HG03575 (cell line): ENCODE measurements around the gene ARMC7.
"Not testable (repeated sequence)": the region's sequence is repeated elsewhere in the genome, so short reads cannot be mapped to it uniquely, and the experiment has no call there.

Experiments
- ATAC-seq: cut with Tn5 transposase; IDR thresholded peaks from one replicate; pipeline ENCODE4 v1.9.1; 2021; ENCODE audit not compliant: unreplicated experiment, insufficient number of reproducible peaks, low FRiP score; ENCODE audit errors: extremely low read depth

The ARMC7 gene

DNA sequence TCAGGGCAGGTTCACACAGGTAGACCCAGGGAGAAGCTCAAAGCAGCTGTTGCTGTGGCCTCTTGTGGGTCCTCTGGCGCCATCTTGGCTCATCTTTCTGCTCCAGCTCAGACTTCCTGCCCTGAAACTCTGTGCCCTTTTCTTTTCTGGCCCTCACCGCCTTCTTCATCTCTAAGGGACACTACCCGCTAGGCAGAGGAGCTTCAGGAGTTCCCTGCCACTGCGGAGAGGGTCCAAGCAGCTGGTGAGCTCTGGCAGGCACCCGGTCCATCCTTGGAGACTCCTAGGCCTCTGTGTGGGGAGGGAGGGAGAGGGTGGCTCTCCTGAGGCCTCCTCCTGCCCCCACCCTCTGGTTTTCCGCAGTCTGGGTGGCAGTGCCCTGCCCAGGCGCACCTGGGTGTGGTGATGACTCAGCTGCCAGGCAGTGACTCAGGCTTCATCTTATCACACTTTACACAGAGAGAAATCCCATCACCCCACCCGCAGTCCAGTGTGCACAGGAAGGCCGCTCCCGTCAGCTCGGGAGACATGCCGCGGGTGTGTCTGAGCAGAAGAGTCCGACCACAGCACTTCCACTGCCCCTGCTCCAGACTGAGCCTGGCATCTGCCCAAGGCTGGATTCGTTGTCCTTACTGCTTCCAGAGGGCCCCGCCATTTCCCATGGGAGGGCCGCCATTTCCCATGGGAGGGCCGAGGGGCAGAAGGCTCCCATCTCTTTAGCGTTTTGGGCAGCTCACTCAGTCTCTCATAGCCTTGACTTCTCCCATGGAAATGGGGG, 14.5 kb downstream of the ARMC7 start:
- ATAC-seq, result no peak

DNA sequence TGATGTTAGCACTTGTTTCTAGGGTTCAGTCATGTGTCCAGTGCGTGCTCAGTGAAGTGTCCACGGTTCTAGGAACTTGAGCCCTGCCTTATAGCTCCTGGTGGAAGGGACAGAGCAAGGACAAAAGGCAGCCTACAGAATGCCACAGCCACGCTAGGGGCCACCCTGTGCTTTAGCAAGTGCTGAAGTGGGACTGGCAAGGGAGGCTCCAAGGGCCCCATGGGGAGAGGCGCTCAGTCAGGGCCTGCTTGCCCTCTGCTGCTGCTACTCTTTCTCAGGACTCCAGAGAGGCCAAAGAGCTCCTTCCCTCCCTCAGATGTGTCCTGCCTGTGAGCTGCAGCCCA, 15.0 kb downstream of the ARMC7 start:
- ATAC-seq, result no peak

DNA sequence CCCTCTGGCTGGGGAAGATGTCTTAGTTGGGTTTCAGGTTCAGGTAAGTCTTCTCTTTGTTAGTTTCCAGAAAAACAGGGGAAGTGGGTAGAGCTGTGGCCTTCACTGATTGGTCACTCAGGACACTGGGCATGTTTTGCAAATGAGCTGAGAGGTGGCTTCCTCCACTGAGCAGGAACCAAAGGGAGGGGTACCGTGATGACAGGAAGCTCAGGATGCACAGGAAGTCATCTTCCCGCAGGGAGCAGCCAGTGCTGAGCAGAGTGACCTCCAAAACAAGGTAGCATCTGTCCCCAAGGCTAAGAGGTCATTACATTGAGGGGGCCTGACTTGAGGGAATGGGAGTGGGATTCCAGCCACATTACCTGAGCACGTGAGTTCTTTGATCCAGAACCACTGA, 16.2 kb downstream of the ARMC7 start:
- no peak for ATAC-seq

DNA sequence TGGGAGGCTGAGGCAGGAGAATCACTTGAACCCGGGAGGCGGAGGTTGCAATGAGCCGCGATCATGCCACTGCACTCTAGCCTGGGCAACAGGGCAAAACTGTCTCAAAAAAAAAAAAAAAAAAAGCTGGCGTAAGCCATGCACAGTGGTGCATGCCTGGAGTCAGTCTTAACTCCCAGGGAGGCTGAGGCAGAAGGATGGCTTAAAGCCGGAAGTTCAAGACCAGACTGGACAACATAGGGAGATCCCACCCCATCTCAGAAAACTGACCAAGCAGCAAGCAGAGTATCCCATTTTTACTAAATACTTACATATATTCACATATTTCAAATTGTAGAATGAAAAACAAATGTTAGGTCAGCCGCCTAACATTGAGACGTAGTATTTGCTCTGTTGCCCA, 17.2 kb downstream of the ARMC7 start:
- no peak for ATAC-seq

DNA sequence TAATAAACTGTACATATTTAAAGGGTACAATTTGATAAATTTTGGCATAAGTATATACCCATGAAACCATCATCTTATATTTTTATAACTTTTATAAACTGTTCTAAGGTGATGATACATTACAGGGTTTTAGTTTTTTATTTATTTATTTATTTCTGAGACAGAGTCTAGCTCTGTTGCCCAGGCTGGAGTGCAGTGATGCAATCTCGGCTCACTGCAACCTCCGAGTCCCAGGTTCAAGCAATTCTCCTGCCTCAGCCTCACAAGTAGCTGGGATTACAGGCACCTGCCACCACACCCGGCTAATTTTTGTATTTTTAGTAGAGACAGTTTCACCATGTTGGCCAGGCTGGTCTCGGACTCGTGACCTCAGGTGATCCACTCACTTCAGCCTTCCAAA, 18.2 kb downstream of the ARMC7 start:
- ATAC-seq, result not testable (repeated sequence)

DNA sequence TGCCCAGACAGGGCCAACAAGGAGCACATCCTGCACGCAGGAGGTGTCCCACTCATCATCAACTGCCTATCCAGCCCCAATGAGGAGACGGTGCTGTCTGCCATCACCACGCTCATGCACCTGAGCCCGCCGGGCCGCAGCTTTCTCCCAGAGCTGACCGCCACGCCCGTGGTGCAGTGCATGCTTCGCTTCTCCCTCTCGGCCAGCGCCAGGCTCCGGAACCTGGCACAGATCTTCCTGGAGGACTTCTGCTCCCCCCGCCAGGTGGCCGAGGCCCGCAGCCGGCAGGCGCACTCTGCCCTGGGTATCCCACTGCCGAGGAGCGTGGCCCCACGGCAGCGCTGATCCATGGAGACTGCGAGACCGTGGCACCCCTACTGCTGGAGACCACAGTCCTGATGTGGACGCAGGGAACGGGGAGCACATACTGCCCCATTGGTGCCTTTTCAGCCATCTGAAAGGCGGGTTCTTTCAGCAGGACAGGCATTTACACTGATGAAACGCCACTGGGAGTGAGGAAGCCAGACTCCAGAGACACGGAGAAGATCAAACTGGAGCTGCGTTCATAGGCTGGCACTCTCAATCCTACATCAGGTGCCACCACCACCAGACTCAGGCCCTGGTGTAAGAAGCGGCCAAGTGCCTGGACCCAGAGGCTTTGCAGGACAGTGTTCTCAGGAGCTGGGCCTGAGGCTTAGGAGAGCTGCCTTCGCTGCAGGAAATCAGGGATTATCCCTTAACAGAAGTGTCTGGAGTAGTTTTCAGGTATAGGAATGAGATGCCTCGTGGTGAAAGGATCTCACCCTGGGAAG, 19.1 kb downstream of the ARMC7 start:
- no peak for ATAC-seq

DNA sequence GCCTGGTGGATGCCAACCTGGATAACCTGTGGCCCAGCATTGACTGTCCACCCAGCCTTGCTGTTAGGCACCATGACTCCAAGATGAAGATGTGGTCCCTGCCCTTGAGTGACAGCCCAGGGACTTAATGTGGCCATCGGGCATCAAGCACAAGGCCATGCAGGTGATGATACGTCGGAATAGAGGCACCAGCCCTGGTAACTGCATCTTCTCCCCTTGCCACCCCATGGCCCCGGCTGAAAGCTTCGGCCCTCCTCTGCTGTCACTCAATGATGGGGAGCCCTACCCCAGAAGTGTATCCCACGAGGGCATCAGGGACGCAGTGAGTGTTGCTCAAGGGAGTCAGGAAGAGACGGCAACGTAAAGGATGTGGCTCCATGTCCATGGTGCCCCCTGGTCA, 19.8 kb downstream of the ARMC7 start:
- ATAC-seq, result no peak

DNA sequence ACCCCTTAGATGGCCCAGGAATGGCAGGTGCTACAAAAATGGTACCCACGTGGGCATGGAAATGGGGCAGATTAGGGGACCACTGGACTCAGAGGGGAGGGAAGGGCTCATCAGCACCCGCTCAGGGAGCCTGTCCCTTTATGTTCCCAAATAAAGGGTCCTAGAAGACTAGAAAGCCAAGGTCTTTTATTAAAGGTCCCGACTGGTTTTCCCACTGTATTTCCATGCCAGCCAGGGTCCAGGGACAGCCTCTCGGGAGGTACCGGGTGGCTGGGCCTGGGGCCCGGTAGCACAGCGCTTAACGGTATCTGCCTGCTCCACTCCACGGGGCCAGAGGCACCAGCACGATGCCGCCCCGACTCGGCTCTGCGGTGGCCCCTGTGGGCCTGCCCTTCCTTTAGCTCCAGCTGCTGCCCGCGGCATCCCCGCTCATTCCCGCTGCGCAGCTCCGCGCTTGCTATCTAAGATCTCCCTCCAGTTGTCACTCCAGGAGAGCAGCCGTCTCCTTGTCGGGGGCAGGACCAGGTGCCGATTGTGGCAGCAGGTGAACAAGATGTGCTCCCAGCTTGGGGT, 20.4 kb downstream of the ARMC7 start:
- ATAC-seq, result no peak

DNA sequence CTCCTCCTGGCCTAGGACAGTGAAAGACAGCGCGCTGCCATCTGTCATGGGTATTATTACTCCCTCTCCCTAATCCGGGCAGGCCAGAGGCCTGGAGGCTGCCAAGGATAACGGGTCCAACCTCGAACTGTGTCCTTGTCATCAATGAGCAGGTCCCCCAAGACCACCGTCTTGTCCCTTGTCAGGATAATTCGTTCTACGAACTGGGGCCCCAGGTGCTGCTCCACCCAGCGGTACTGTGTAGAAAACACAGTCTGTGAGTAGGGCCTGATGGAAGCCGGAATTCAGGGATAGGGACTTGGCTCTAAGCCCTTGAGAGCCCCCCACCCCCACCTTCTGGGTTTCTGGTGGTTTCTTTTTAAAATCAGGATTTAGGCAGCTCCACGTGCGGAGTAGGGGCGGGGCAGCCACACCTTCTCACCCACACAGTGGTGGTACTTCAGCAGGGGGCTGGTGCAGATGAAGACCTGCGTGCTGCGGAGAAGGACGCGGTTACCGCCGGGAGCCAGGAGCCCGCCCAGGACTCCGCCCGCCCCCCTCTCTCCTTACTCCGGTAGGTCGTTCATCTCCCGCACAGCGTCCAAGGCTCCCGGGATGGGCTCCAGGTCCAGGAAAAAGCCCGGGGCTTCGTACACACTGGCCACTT, 21.0 kb downstream of the ARMC7 start:
- ATAC-seq, result no peak

DNA sequence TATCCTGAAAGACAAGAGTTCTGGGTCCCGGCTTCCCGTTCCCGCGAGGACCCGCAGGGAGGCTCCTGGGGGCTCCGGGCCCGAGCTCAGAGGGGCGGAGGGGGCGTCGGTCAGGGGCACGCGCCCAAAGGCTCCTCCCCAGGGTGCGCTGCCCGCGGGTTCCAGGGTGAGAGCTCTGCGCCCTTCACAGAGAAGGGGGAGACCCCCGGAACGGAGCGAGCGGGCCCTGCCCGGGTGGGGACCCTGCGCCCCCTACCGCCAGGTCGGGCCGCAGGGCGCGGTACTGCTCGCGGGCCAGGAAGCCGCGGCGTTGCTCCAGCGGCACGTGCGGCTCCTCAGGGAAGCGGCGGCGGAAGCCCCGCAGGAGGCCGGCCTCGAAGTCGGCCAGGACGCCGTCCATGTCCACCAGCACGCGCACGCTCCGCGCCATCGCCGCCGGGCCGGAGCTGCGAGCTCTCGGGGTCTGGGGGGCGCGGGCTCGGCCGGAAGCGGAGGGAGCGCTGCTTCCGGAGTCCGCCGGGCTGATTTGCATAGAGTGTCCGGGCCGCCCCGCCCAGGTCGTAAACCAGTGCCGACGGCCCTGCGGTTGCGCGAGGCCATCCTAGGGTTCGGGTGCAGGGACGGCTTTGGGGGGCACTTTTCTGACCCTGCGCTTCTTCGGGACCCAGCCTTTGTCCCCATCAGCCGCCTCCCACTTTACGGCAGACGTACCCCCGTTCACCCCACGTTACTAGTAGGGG, 21.7 kb downstream of the ARMC7 start, which contains the start of gene NT5C:
TSS of gene NT5C (minus strand) at position 465 of the 740 bp plus-strand sequence. CDS start at position 430, 35 bp downstream.
- no peak for ATAC-seq

DNA sequence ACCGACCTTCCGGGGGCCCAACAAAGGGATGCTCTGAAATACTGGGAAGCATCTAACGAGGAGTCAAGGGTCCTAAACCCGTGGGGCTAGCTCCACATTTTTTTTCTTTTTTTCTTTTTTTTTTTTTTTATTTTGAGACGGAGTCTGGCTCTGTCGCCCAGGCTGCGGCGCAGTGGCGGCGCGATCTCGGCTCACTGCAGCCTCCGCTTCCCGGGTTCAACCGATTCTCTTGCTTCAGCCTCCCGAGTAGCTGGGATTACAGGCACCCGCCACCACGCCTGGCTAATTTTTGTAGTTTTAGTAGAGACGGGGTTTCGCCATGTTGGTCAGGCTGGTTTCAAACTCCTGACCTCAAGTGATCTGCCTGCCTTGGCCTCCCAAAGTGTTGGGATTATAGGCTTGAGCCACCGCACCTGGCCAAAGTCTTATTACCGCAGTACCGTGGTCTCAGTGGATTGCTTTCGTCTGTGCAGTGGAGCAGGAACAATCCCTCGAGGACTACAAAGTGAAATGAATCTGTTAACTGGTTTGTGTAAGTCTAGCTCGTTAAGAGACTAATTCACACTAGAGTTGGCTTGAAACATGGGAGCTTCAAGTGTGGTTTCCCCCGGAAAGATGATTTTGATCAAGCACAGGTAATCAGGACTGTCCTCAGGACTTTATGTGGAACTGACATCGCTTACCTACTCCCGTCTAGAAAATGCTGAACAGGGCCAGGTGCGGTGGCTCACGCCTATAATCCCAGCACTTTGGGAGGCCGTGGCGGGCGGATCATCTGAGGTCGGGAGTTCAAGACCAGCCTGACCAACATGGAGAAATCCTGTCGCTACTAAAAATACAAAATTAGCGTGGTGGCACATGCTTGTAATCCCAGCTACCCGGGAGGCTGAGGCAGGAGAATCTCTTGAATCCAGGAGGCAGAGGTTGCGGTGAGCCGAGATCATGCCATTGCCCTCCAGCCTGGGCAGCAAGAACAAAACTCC, 22.5 kb downstream of the ARMC7 start:
- ATAC-seq, result not testable (repeated sequence)

DNA sequence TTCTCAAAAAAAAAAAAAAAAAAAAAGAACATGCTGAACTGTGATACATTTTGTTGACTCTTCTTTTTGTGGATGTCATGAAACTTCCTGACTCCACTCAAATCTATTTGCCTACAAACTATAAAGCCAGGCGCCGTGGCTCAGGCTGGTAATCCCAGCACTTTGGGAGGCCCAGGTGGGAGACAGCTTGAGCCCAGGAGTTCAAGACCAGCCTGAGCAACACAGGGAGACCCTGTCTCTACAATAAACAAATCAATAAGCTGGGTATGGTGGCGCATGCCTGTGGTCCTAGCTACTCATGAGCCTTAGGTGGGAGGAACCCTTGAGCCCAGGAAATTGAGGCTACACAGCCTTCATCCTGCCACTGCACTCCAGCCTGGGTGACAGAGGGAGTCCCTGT, 23.2 kb downstream of the ARMC7 start:
- no peak for ATAC-seq

DNA sequence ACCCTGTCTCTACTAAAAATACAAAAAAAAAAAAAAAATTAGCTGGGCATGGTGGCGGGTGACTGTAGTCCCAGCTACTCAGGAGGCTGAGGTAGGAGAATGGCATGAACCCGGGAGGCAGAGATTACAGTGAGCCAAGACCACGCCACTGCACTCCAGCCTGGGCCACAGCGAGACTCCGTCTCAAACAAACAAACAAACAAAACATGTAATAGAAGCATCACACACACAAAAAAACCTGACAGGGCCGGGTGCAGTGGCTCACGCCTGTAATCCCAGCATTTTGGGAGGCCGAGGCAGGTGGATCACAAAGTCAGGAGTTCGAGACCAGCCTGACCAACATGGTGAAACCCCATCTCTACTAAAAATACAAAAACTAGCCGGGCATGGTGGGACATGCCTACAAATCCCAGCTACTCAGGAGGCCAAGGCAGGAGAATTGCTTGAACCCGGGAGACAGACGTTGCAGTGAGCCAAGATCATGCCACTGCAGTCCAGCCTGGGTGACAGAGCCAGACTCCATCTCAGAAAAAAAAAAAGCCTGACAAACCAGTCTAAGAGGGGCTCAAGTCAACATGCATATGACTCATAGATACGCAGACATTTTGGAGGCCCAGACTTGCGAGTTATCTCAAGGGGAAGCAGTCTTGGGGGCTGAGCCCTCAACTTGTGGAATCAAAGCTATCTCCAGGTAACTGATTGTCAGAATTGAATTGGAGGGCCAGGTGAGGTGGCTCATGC, 24.0 kb downstream of the ARMC7 start:
- not testable (repeated sequence) for ATAC-seq

DNA sequence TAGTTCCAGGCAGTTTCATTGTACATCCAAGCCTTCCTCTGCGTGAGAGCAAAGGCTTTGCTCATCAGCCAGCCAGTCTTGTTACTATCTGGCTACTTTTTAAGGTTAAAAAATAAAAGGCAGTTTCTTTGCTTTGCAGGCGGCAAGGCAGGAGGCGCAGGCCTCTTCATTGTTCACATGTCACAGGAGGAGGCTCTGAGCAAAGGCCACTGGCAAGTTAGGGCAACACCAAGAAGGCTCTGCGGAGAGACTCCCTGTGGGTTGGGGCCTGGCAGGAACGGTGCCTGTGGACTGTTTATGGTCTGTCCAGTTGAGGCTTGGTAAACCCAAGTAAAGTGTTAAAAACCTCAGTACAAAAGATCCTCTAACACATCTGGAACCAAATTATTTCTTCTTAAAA, 25.7 kb downstream of the ARMC7 start:
- ATAC-seq, result no peak

DNA sequence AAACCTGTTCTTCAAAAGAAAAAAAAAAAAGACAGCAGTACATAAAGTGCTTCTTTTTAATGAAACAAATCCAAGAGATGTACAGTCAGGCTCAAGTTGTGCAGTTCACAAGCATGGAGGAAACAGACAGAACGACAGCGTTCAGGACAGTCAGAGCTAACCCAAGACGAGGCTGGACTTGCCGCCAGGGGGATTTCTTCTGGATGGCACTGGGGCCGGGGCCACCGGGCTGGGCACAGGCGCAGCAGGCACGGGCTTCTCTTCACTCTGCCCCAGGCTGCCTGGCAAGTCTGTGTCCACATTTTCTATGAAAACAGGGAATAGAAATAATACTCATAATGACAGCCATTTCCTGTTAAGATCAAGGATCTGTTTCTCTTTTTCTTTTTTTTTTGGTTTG, 26.2 kb downstream of the ARMC7 start:
- no peak for ATAC-seq

DNA sequence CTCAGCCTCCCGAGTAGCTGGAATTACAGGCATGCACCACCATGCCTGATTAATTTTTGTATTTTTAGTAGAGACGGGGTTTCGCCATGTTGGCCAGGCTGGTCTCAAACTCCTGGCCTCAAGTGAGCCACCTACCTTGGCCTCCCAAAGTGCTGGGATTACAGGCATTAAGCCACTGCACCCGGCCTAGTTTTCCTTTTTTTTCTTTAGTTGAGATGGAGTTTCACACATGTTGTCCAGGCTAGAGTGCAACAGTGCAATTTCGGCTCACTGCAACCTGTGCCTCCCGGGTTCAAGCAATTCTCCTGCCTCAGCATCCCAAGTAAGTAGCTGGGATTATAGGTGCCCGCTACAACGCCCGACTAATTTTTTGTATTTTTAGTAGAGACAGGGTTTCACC, 28.0 kb downstream of the ARMC7 start:
- ATAC-seq, result not testable (repeated sequence)

DNA sequence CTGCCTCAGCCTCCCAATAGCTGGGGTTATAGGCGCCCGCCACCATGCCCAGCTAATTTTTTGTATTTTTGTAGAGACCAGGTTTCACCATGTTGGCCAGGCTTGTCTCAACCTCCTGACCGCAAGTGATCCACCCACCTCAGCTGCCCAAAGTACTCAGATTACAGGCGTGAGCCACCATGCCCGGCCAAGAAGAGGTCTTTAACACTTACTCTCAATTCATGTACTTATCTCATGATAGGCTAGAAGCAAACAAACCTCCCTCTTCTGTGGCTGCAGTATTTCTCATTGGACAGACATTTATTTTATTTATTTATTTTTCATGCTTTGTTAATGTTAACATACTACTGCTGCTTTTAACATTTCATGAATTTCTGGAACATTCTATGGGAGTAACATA, 28.8 kb downstream of the ARMC7 start:
- no peak for ATAC-seq
